Jurkat, Clone E6-1 (cell line): Measurements from ENCODE around the gene SETD4.

Source experiments
- DNase-seq: peaks from one replicate; pipeline ENCODE4 v3.0.0-alpha.2; 2011; ENCODE audit warnings: low read depth, low spot score
- H3K4me3 ChIP-seq: 2 replicates; pipeline ENCODE4 v1.5.1; 2011; ENCODE audit warnings: mild to moderate bottlenecking, low read length, control low read depth, moderate library complexity

Gene SETD4

DNA sequence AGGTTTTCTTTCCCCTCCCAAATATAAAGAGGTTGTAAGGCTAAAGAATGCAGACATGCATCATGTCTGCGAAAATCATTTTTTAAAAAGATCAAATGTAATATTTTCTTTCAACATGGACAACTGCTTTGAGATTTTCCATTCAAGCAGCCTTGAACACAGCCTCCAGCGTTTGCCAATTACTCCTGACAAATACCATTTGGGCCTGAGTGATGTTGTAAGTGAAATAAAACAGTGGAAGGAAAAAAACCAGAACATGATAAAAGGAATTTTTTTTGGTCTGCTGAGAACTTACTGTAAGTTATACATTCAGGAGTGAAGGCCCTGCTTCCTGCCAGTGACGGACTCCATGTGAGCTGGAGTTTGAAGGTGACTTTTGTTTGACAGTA, 37.2 kb downstream of the SETD4 start:
- H3K4me3 ChIP-seq: no peak overlapping the region
- DNase-seq: no peak

- no peak overlapping the region for H3K4me3 ChIP-seq
- no peak for DNase-seq
Observed at GRCh38 chr21:36022427-36023091, 37.8 kb downstream of the SETD4 start.

DNA sequence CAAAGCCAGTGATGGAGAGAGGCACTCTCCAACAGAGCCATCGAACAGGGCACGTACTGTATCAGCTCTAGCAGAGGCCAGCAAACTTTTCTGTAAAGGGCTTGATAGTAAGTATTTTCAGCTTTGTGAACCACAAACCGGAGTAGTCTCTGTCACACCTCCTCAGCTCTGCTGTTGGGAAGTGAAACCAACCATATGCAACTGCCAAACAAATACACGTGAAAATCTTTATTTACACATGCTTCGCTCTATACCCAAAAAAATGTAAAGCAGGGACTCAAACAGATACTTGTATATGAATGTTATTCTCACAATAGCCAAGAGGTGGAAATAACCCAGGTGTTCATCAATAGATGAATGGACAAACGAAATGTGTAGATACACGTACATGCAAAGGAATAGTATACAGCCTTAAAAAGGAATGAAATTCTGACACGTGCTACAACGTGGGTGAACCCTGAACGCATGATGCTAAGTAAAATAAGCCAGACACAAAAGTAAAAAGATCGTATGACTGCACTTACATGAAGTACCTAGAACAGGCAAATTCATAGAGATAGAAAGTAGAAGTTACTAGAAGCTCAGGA, 39.0 kb downstream of the SETD4 start:
- no peak overlapping the region for H3K4me3 ChIP-seq
- DNase-seq: no peak

- no peak for DNase-seq
- no peak overlapping the region for H3K4me3 ChIP-seq
Observed at GRCh38 chr21:36015045-36015444, 45.3 kb downstream of the SETD4 start.

GRCh38 chr21:36010801-36011200, 49.5 kb downstream of the SETD4 start:
- no peak for DNase-seq
- no peak overlapping the region for H3K4me3 ChIP-seq

DNA sequence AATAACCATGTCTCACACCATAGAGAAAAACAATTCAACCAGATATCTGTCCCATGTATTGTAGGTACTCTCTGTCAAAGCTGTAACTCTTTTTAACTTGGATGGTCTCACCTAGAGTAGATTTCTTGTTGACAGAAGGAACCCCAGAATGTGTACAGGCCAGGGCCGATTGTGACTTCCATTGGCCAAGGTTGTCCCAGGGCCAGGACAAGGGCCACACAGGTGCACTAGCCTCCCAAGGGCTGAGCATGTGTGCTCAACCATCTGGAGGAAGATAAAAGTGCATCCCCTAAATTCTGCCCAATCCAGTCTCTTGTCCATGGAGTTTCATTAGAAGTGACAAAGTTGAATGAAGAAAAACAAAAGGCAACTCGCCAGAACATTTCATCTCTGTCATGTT, 51.8 kb downstream of the SETD4 start:
- H3K4me3 ChIP-seq: no peak overlapping the region
- DNase-seq: no peak

GRCh38 chr21:36005879-36006400, 54.4 kb downstream of the SETD4 start:
- no peak for DNase-seq
- no peak overlapping the region for H3K4me3 ChIP-seq

DNA sequence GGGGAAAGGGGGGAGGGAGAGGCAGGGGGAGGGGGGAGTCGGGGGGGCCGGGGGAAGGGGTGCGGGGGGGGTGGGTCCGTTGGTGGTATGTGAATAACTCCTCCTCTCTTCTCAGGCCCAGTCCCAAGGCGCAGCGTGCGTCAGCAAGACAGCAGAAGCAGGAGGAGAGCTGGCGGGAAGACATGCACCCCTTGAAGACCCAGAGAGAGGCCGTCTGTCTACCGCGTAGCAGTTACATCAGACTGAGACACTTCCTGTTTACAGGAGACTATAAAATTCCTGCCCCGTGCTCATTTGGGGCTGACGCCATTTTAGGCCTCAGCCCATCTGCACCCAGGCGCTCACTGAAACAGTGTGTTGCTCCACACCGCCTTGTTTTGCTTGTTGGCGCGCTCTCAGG, 55.3 kb downstream of the SETD4 start:
- no peak for DNase-seq

GRCh38 chr21:36004441-36004840, 55.9 kb downstream of the SETD4 start:
- H3K4me3 ChIP-seq: no peak overlapping the region
- no peak for DNase-seq

More for the DNA sequence above, 55.3 kb downstream of the SETD4 start:
- H3K4me3 ChIP-seq: no peak overlapping the region

DNA sequence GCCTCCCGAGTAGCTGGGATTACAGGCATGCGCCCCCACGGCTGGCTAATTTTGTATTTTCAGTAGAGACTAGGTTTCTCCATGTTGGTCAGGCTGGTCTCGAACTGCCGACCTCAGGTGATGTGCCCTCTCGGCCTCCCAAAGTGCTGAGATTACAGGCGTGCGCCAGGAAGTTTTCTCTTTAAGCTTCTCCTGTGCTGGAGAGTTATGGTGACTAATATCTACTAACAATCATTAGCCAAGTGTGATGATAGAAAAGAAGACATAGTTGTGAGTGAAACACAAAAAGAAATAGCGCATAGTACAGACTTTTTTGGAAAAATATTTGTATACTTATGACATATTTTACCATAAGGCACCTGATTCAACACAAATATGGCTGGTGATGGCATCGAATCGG, 56.5 kb downstream of the SETD4 start:
- no peak overlapping the region for H3K4me3 ChIP-seq
- no peak for DNase-seq

DNA sequence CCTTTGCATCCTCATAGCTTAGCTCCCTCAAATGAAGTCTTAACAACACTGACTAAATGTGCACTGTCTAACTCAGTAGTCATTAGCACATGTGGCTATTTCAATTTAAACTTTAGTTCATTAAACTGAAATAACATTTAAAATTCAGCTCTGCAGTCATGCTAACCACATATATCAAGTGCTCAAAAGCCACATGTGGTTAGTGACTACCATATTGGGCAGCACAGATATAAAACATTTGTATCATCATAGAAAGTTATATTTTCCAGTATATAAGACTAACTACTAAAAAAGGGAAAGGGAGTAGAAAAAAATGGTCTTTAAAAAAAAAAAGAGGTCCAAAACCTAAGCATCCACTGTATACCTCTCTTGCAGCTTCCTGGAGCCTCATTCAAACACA, 64.1 kb downstream of the SETD4 start:
- no peak for DNase-seq
- no peak overlapping the region for H3K4me3 ChIP-seq

GRCh38 chr21:35995522-35996088, 64.7 kb downstream of the SETD4 start:
- H3K4me3 ChIP-seq: no peak overlapping the region
- peak; percentile 79 for DNase-seq

- H3K4me3 ChIP-seq: no peak overlapping the region
- DNase-seq: no peak
Observed at GRCh38 chr21:35994613-35995012, 65.7 kb downstream of the SETD4 start.

- no peak for DNase-seq
- H3K4me3 ChIP-seq: no peak overlapping the region
Observed at GRCh38 chr21:35993875-35994490, 66.3 kb downstream of the SETD4 start.

DNA sequence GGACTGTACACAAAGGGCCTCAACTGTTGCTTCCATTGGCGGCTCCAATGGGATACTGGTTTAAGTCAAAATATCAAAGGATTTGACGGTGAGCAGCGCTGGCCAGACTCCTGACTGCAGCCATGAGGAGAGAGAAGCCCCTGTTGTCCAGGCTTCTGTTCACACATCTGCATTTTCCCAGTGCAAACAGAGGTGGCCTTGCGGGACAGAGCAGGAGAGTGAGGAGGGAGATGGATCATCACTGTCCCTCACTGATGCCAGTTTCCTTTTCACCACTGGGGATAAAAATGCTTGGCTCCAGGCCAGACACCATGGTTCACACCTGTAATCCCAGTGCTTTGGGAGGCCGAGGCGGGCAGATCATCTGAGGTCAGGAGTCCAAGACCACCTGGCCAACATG, 69.2 kb downstream of the SETD4 start:
- no peak overlapping the region for H3K4me3 ChIP-seq
- no peak for DNase-seq

DNA sequence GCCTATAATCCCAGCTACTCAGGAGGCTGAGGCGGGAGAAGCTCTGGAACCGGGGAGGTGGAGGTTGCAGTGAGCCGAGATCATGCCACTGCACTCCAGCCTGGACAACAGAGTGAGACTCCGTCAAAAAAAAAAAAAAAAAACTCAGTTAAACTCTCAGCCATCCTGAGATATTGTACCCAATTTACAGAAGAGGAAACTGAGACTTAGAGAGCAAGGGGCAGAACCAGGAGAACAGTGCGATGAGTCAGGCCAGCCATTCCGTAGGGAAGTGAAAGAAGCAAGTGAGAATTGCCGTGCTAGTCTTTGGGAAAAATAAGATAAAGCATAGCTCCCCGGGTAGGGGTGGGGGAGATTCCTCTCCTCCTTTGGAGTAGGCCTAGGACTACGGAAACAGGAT, 69.7 kb downstream of the SETD4 start:
- DNase-seq: no peak
- no peak overlapping the region for H3K4me3 ChIP-seq

- DNase-seq: no peak
- H3K4me3 ChIP-seq: no peak overlapping the region
Observed at GRCh38 chr21:35989138-35989735, 71.1 kb downstream of the SETD4 start.

GRCh38 chr21:35988416-35989137, 71.7 kb downstream of the SETD4 start:
- no peak overlapping the region for H3K4me3 ChIP-seq
- no peak for DNase-seq

DNA sequence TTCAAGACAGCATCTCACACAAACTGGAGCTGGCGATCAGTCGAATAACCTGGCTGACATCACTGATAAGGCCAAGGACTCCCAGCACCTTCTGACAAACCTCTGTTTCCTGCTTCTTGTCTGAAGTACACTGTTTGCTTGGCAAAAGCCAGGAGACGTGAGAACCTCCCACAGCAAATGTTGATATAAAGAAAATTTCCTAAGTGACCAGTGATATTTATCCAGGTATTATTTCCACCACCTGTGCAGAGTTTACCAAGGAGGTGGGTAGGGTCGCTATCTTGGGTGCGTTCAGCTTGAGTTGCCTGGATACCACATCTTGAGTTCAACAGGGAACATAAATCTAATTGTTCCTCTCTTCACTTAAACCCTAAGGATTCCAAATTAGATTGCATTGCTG, 72.9 kb downstream of the SETD4 start:
- H3K4me3 ChIP-seq: no peak overlapping the region
- DNase-seq: no peak
